Fibroblast of the aortic adventitia (primary cell): ENCODE data around the gene MYO1B. TPM values are rescaled to one million over a fixed set of nuclear protein-coding genes. Genes with fewer than 3 reads are reported as not detected.

Experiments used
- DNase-seq: peaks from one replicate; pipeline ENCODE4 v3.0.0-alpha.2; 2010; ENCODE audit warnings: low read depth
- H3K4me3 ChIP-seq: 2 replicates; pipeline ENCODE4 v1.5.1; 2011; ENCODE audit warnings: low read depth, mild to moderate bottlenecking, control low read depth, low read length, moderate library complexity
- CTCF ChIP-seq: IDR thresholded peaks from 2 replicates; pipeline ENCODE4 v1.5.1; 2011; ENCODE audit warnings: mild to moderate bottlenecking, low read length, control low read depth, inconsistent platforms; ENCODE audit not compliant: insufficient read depth
- total RNA-seq: library from RNA; depleted of rRNA; stranded (reverse); fragments of >200 nt; gene quantifications from 2 replicates; pipeline ENCODE4 v1.2.3, GENCODE V29; 2012; ENCODE audit warnings: low replicate concordance

Gene MYO1B
- total RNA-seq, 1 donor, result 103 TPM

- DNase-seq, result peak; percentile 88
- no peak overlapping the region for H3K4me3 ChIP-seq
- TF ChIP-seq CTCF, result no peak
Measured at GRCh38 chr2:191264647-191265081, 19.5 kb downstream of the MYO1B start.

DNA sequence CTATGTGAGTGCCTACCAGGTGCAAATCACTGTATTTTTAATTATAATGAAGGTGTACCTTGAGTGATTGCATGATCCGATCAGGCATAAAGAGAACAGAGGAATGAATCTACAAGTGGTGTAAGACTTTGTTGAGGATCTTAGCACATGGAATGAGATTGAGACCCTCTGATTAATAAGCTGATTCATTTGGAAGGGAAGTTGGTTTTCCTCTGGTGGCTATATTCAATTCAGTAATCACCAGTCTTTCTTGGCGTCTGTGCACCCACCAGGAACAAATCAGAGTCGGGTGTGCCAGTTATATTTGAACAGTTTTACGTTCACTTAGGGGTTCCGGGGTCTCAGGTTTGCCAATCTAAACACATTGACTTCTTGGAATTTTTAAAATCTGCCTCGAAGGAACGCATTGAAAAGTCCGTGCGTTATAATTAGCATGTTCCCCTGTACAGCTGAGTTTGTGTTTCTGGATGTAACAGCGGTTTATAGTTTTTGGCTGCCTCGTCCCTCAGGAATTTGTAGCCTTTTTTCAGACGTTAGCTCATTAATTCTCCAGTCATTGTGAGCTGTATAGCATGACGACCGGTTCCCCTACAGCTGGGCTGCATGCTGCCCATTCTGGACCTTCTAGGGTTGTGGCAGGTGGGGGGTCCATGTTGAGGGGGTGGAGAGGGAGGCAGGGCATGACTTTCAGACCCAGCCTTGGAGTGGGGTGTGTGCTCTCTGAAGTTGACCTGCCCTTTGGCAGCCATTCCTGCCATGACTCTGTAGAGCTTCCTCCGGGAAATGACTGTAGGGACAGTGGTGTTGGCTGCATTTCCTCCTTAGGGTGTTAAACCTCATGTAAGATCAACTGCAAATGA, 20.3 kb downstream of the MYO1B start:
- DNase-seq, result peak; percentile 83
- peak overlapping the region; percentile 34 for H3K4me3 ChIP-seq
- no peak for TF ChIP-seq CTCF

- TF ChIP-seq CTCF, result no peak
- peak; percentile 66 for DNase-seq
- peak overlapping the region; percentile 34 for H3K4me3 ChIP-seq
Measured at GRCh38 chr2:191266201-191266600, 21.0 kb downstream of the MYO1B start.

- TF ChIP-seq CTCF, result no peak
- DNase-seq, result no peak
- no peak overlapping the region for H3K4me3 ChIP-seq
Measured at GRCh38 chr2:191268596-191268995, 23.4 kb downstream of the MYO1B start.

GRCh38 chr2:191270306-191271161, 25.3 kb downstream of the MYO1B start:
- DNase-seq, result peak; percentile 74
- no peak overlapping the region for H3K4me3 ChIP-seq
- TF ChIP-seq CTCF, result no peak

DNA sequence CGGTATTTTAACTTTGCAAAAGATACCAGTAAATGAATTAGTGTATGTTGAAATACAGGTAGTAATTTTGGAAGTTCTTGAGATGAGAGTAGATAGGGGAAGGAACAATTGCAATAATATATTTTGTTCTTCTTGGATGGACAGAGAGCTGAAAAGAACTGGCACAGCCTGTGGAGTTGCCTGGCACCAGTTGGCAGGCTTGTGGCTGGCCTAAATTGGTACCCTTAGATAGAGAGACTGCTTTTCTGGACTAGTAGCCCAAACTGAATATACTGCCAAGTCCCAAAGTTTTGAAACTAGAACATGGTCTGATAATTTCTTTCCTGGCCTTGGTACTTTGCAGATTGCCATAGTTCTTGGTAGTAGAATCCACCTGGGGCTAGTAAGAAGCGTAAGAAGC, 26.9 kb downstream of the MYO1B start:
- no peak for TF ChIP-seq CTCF
- no peak overlapping the region for H3K4me3 ChIP-seq
- DNase-seq, result no peak
